ENCODE data around the gene PGRMC1.

DNA sequence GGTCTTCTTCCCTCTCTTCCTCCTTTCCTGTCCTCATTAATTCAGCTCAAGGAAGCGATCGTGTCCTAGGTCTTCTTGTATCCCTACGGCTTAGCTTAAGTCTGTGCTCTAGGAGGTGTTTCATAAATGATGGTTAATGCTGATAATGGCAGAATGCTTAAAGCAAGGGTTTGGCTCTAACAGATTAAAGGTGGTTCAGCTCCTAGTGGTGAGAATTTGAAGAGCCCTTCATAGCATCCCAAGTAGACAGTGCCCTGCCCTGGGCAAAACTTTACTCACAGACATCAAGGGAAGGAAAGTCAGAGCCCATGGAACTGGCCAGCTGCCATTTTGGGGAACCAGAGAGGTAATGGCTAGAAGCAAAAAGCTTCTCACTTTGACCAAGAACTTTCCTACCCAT, 47.0 kb upstream of the PGRMC1 start:
- TF ChIP-seq, protein P1, sequence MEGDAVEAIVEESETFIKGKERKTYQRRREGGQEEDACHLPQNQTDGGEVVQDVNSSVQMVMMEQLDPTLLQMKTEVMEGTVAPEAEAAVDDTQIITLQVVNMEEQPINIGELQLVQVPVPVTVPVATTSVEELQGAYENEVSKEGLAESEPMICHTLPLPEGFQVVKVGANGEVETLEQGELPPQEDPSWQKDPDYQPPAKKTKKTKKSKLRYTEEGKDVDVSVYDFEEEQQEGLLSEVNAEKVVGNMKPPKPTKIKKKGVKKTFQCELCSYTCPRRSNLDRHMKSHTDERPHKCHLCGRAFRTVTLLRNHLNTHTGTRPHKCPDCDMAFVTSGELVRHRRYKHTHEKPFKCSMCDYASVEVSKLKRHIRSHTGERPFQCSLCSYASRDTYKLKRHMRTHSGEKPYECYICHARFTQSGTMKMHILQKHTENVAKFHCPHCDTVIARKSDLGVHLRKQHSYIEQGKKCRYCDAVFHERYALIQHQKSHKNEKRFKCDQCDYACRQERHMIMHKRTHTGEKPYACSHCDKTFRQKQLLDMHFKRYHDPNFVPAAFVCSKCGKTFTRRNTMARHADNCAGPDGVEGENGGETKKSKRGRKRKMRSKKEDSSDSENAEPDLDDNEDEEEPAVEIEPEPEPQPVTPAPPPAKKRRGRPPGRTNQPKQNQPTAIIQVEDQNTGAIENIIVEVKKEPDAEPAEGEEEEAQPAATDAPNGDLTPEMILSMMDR (IDR thresholded peaks at IDR 0.05), result no peak
- TF ChIP-seq EP300 (IDR thresholded peaks at IDR 0.05), result no peak
- TF ChIP-seq POLR2A (IDR thresholded peaks at IDR 0.05), result no peak
